ENCODE measurements around the gene SF3B4.

GRCh38 chr1:149928401-149928724 is 760 bp upstream of the SF3B4 start:
- TF ChIP-seq YY1 (IDR thresholded peaks at IDR 0.05; ENCODE audit: low read depth) (no peak), TAF1 (IDR thresholded peaks at IDR 0.05; ENCODE audit: low read depth) (no peak), REST (IDR thresholded peaks at IDR 0.05; ENCODE audit: low read depth) (no peak), TCF12 (IDR thresholded peaks at IDR 0.05; ENCODE audit: low read depth) (no peak), RAD21 (IDR thresholded peaks at IDR 0.05; ENCODE audit: low read depth) (no peak), NFIC (IDR thresholded peaks at IDR 0.05) (no peak), TEAD4 (IDR thresholded peaks at IDR 0.05) (no peak), ZBTB7A (IDR thresholded peaks at IDR 0.05; ENCODE audit: low read depth) (no peak), CEBPB (IDR thresholded peaks at IDR 0.05) (no peak), EP300 (IDR thresholded peaks at IDR 0.05; ENCODE audit: borderline replicate concordance) (no peak)

Data from Ishikawa (cell line).